ENCODE data around the gene FDXR.
"Not testable (repeated sequence)": the region's sequence is repeated elsewhere in the genome, so short reads cannot be mapped to it uniquely, and the experiment has no call there.

Gene FDXR, protein sequence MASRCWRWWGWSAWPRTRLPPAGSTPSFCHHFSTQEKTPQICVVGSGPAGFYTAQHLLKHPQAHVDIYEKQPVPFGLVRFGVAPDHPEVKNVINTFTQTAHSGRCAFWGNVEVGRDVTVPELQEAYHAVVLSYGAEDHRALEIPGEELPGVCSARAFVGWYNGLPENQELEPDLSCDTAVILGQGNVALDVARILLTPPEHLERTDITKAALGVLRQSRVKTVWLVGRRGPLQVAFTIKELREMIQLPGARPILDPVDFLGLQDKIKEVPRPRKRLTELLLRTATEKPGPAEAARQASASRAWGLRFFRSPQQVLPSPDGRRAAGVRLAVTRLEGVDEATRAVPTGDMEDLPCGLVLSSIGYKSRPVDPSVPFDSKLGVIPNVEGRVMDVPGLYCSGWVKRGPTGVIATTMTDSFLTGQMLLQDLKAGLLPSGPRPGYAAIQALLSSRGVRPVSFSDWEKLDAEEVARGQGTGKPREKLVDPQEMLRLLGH

DNA sequence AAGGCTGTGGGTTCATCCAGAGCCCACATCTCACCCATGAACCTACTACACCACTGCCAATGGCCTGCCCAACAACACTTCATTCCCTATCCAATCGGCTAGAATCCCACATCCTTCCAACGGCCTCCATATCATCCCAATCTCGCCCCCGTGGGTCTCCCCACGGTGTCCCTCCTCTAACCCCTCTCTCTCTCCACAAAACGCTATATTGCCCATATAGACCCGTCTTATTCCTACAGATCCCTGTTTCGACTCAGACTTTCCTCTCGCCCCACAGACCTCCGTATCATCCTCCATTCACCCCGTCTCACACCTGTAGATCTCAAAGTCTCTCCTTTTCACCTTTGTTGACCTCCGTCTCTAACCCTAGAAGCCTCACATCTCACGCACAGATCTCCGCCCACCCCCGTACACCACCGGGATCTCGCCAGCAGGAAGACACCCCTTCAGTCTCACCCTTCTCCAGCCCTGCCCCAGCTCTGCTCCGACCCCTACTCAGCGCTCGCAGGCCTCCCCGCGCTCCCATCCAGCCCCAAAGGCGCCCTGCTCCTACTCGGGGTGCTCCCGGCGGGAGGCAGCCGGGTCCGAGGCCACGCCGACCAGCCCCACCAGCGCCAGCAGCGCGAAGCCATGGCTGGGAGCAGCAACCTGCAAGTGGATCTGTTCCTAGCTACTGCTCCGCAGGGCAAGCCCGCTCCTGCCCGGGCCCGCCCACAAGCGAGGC is at the start of gene FDXR:
Gene FDXR, minus strand, starts transcription at position 682 of the 724 bp plus-strand sequence. Its CDS starts 50 bp downstream, at position 632.
- DNase-seq, result no peak

DNA sequence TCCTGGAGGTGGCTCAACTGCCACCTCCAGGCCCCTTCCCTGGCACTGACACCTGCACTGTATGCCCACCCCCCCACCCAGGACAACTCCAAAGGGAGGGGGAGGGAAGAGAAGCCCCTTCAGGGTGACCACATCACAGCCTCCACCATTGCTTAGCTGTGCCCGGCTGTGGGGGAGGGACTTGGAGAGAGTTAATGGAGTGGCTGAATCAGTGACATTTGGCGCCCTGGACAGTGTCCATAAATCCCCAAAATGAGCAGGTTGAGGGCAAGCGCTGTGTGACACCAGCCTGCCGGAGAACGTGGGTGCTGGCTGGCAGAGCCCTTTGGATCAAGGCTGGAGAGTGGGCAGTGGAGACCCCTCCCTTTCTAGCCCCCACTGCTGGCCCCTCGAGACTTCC is 49.4 kb upstream of the FDXR start:
- no peak for DNase-seq

DNA sequence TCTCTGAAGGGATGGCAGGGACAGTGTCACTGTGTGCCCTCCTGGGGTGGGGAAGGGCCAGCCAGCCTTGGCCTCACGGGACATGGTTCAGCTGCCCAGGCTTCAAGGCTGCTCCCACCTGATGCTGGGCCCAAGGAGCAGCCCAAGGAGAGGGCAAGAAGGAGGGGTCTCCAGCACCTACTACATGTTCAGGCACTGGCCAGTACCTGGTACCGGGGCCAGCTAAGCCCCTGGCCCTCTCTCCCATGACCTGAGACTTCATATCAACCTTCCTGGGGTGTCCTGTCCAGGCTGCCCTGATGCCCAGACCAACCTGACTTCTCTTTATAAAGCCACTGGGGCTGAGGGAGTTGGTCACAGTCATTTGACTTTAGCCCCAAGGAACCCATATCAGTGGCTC is 49.0 kb upstream of the FDXR start:
- no peak for DNase-seq

DNA sequence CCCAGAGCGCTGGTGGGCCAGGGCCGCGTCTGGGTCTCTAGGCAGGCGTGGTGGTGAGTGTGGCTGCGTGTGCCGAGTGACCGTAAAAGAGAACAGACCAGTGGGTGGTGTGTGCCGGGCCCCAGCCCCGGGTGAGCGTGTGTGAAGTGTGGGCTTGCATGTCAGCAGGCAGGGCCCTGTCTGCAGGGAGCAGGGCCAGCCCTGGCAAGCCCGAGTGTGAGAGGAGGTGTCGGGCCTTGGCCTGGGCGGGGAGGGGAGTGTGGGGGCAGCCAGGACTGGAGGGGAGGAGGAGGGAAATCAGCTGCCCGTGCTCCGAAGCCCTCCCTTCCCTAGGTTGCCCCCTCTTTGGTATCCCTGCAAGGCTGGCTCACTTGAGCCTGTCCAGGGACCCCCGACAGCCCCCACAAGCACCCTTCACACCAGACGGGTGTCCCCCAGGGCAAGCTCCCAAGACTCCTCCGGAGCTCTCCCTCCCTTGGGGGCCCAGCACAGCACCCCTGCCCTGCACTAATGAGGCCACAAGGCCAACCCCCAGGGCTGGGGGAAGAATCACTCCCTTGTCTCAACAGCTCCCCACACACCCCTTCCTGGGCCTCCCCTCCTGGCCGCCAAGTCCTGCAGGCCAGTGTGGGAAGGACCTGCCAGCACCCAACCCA is 48.4 kb upstream of the FDXR start:
- no peak for DNase-seq

DNA sequence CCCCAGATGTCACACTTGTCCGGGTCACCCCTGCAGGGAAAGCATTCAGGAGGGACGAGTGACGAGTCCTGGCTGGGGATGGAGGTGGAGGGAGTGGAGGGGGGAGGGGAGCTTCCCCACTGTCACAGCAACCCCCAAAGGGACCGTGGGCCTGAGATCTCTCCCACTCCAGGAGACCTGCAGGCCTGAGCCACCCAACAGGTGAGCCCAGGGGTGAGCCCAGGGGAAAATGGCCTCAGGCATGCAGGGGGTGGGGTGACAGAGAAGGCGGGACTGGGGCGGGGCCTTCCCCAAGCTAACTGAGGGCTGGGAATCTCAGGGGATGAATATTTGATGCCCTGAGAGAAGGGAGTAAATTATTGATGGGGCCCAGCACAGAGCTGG is 47.8 kb upstream of the FDXR start:
- DNase-seq, result no peak

DNA sequence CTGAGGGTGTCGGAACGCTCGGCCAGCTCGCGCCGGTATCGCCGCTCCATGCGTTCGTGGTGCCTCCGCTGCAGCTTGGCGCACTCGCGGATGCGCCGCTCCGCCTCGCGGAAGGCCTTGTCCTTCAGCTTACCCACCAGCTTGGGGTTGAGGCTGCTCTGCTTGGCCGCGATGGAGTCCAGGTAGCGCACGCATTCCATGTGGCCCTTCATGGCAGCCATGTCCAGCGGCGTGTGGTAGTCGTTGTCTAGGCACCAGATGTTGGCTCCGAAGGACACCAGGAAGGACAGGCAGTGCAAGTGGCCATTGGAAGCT is 47.5 kb upstream of the FDXR start:
- DNase-seq, result no peak

DNA sequence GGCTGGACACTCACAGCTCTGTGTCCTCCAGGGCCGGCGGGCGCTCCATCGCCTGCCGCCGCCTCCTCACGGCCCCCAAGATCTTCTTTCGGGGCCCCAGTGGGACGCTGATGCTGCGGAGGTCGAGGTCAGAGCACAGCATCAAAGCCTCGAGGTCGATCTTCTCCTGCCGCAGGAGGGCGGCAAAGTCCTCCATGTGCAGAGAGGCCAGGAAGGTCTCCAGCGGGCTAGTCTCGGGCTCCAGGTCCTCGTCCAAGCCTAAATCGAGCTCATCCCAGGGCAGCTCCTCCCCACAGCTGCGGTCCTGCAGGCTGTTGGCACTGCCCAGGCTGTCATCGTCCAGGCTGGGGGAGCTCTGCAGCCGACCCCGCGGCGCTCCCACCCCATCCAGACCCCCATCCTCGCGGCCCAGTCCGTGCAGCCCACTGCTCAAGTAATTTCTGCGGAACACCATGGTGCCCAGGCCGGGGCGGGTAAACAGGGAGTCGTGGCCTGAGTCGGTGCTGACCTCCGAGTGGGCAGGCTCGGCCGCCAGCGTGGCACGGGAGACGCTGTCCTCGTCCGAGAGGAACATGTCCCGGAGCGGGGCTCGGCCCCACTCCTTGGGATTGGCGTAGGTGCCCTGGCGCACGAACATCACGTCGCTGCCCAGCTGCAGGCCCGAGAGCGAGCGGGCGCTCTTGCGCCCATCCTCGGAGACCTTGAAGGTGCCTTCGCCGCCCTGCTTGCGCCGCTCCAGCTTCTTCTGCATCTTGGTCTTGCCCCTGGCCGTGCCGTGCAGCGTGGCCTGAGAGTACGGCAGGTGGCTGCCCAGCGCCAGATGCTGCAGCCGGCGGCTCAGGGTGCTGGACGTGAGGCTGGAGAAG is 46.9 kb upstream of the FDXR start:
- DNase-seq, result no peak

DNA sequence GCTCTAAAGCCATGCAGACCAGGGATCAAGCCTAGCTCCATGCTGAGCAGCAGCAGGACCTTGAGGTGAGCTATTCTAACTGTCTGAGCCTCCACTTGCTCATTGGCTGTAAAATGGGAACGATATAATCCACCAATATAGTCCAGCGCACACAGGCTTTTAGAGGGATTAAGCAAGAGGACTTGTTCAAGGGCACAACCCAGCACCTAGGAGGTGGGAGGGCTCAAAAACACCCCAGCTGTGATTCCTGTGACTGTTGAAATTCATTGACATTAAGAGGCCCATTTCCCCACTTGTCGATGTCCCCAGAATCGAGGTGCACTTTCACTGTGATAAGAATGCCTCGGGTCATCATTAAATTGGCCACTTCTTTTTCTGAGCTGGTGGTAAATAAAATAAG is 46.1 kb upstream of the FDXR start:
- DNase-seq, result no peak

DNA sequence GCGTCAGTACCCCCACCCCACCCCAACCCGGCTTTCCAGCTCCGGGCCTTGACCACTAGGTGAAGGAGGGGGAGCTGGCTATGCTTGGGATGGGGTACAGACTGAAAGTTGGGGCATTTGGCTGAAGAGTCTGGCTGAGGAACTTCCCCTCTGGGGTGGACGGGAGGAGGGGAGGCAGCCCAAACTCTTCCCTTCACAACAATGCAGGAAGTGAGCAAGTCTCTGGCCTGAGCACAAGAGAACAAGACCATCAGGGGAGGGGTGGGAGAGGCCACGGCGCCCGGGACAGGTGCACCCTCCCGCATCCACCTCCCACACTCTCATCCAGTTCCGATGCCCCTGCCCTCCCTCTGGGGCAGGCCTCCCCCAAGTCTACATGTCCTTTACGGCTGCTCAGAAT is 44.6 kb upstream of the FDXR start:
- DNase-seq, result no peak

DNA sequence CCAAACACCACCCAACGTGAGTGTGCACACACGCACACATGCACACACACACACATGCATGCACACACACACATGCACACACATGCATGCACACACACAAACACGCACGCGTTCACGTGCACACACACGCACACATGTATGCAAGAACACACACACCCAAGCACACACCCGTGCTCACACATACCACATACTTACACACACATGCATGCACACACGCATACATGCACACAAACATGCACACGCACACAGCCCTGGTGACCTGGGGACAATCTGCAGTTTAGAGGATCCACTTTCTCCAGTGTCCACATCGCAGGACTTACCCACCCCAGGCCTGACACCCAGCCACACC is 44.0 kb upstream of the FDXR start:
- DNase-seq, result no peak

DNA sequence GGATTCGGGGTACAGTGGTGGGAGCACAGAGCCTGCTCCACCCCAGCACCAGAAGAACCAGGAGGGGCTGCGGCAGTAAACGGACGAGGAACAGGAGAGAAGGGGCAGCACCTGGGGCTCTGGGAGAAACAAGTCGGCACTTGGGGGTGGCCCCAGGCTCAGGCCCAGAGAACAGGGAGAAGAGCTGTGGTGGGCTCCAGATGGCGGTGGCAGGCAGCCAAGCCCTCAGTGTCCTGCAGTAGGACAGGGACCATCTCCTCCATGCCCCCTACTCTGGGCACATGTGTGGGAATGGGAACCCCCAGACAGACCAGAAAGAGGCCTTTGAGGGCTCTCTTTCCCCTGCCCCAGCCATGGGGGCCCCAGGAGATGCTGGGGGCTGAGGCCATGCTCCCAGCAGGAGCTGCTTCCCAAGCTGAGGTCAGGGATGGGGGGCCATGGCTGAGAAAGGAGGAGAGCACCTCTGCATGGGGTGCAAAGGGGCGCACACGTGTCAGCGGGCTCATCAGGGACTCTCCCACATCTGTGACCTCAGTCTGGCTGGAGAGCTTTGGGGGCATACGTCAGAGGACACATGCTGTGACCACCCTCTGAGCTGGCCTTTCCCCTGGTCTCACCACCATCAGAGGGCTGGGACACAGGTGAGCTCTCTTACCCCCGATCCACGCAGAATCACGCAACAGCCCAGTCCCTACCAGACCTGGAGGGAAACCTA is 43.5 kb upstream of the FDXR start:
- DNase-seq, result no peak

DNA sequence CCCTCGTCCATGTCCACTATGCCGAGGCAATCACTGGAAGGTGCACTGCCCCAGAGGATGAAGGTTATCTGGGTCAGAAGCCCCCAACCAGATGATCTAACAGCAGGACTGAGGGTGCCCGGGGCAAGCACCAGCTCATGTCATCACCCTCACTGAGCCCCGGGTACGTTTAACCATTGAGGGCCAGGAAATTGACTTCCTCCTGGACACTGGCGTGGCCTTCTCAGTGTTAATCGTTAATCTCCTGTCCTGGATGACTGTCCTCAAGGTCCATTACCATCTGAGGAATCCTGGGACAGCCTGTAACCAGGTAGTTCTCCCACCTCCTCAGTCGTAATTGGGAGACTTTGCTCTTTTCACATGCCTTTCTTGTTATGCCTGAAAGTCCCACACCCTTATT is 38.6 kb upstream of the FDXR start:
- not testable (repeated sequence) for DNase-seq

DNA sequence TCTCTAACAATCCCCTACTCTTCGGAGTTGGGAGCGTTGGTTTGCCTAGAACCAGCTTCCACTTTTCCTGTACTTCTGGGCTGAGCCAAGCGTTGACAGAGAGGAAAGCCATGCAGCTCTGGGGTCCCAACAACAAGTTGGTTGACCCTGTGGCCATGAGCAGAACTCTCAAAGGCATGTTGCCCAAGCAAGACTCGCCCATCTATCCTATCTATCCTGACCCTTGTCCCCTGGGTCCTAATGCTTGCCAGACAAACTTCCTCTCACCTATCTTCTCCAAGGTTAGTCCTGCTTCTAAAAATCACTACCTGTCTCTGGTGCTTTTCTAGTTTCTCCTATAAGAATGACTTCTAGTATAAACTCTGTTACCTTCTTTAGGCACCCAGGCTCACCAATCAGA is 36.3 kb upstream of the FDXR start:
- DNase-seq, result not testable (repeated sequence)

DNA sequence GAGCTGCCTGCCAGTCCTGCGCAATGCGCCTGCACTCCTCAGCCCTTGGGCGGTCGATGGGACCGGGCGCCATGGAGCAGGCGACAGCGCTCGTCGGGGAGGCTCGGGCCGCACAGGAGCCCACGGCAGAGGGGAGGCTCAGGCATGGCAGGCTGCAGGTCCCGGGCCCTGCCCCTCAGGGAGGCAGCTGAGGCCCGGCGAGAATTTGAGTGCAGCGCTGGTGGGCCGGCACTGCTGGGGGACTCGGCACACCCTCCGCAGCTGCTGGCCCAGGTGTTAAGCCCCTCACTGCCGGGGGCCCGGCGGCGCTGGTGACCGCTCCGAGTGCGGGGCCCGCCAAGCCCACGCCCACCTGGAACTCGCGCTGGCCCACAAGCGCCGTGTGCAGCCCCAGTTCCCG is 34.2 kb upstream of the FDXR start:
- no peak for DNase-seq

DNA sequence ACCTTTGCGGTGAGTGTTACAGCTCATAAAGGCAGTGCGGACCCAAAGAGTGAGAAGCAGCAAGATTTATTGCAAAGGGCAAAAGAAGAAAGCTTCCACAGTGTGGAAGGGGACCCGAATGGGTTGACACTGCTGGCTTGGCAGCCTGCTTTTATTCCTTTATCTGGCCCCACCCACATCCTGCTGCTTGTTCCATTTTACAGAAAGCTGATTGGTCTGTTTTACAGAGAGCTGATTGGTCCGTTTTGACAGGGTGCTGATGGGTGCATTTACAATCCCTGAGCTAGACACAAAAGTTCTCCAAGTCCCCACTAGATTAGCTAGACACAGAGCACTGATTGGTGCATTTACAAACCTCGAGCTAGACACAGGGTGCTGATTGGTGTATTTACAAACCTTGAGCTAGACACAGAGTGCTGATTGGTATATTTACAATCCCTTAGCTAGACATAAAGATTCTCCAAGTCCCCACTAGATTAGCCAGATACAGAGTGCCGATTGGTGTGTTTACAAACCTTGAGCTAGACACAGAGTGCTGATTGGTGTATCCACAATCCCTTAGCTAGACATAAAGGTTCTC is 33.5 kb upstream of the FDXR start:
- peak; percentile 10 for DNase-seq

DNA sequence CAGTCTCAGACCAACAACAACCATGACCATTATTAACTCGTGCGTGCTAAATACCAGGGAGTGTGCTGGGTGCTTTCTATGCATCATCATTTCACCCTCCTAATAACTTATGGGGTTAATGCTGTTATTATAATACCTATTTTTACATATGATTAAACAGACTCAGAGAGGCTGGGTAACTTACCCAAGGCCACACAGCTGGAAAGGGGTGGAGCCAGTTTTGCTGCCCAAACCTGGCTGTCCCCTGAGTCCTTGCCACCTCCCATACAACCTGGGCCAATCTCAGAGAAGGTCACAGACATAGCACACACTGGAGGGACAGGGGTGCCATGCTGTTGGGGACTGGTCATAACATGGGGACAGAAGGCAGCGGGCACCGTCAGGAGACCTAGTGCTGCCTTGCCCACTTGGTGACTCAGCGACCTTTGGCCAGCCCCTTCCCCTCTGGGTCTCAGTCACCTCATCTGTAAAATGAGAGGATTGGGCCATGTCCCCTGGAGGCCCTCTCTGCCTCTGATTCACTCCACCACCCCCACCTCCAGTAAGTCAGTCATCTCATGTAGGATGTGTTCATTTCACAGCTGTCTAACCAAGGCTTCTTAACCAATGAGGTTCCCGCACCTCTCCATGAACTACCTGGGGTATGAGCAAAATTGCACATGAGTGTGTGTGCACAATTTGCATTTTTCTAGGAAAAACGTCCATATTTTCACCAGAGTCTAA is 32.1 kb upstream of the FDXR start:
- no peak for DNase-seq

DNA sequence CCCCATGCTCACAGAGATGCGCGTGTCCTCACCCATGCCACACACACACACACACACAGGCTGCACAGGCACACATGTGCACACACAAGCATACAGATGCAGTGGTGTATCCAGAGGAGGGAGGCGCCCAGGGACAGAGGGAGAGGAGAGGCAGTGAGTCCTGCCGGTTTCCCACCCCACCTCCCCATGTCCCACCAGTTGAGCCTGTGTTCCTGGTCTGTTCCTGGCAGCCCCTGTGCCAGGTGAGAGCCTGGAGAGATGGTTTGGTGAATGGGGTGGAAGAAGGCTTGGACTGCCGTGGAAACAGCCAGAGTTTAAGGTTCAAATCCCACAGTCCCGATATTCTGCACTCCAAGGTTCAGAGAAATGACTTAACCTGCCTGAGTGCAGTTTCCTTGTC is 30.9 kb upstream of the FDXR start:
- DNase-seq, result no peak

DNA sequence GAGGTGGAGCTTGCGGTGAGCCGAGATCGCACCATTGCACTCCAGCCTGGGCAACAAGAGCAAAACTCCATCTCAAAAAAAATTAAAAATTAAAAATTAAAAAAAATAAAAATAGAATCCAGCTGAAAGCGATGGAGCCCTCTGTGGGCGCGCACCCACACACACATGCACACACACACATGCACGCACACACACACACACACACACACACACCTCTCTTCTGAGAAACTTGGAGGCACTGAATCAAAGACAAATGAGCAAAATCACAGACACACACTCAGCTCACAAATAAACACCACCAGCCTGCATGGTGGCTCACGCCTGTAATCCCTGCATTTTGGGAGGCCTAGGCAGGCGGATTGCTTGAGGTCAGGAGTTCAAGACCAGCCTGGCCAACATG is 30.2 kb upstream of the FDXR start:
- no peak for DNase-seq

DNA sequence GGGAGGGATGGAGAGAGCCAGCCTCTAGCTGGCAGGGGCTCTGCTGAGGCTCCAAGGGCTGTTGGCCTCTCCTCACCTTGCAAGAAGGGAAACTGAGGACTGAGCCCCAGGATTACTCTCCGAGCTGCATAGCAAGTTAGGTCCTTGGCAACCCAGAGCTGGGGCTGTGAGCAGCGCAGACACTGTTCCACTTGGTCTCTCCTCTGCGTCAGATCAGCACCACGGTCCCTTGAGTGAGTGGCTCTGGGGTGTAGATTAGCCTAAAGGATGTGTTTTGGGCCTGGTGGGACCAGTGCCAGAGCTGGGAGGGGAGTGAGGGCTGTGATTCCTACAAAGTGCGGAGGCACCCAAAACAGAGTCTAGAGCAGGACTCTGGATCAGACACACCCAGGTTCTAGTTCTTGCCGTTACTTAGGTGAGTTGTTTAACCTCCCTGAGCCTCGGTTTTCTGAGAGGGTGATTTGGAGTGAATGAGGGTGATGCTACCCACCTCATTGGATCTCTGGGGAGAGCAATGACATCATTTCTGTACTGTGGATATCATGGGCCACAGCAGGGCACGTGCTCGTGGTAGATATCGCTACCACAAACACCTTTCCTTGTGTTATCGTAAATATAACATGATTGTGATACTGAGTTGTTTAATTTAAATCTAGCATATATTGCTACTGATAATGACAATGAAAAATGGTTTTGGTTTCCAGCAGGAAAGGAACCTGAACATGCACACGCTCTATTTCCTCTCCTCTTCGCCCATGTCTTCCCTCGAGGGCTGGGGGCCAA is 28.8 kb upstream of the FDXR start:
- DNase-seq, result no peak

DNA sequence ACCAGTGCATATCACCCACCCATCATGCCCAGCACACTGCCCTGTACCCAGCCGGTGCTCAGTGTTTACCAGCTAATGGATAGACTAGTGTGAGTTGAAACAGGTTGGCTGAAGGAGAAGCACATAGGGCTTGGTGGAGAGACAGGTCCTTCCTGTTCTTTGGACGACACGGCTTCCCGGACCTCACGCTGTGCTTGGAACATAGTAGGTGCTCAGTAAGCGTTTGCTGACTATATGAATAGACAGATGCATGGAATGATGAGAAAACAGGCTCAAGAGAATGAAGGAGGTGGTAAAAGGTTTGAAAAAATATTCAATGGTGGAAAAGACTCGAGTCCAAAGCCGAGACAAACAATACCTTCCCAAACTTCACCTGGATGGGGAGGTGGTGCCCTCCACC is 27.4 kb upstream of the FDXR start:
- DNase-seq, result no peak
